HepG2 (cell line): ENCODE results near the gene TPM1. TPM values are rescaled to one million over a fixed set of nuclear protein-coding genes. Genes with fewer than 3 reads are reported as not detected.

Experiments used
- AHDC1 ChIP-seq: sonication (generic); formaldehyde crosslinking; IDR thresholded peaks from 2 replicates; pipeline ENCODE4 v1.5.1; 2020; ENCODE audit warnings: mild to moderate bottlenecking, missing genetic modification reagents, borderline replicate concordance
- ARID3A ChIP-seq: IDR thresholded peaks from 2 replicates; pipeline ENCODE4 v1.6.1; 2012; ENCODE audit warnings: low read depth, low read length, improper control_type of control experiment
- MYC ChIP-seq: sonication (generic); formaldehyde crosslinking; IDR thresholded peaks from 2 replicates; pipeline ENCODE4 v1.9.0; 2021; ENCODE audit warnings: missing genetic modification reagents, borderline replicate concordance
- NFE2L2 ChIP-seq: fragments of 150-350 bp; IDR thresholded peaks from 2 replicates; pipeline ENCODE4 v1.6.1; 2014; ENCODE audit warnings: low read length
- NFIB ChIP-seq: sonication (generic); formaldehyde crosslinking; IDR thresholded peaks from 2 replicates; pipeline ENCODE4 v1.9.0; 2021; ENCODE audit warnings: missing genetic modification reagents, mild to moderate bottlenecking, borderline replicate concordance
- PAF1 ChIP-seq: IDR thresholded peaks from 2 replicates; pipeline ENCODE4 v1.6.1; 2016; ENCODE audit warnings: missing genetic modification reagents, missing compliant biosample characterization
- RFX5 ChIP-seq: IDR thresholded peaks from 2 replicates; pipeline ENCODE4 v1.6.1; 2011; ENCODE audit warnings: low read depth, low read length, improper control_type of control experiment
- SRY ChIP-seq: sonication (generic); formaldehyde crosslinking; IDR thresholded peaks from 2 replicates; pipeline ENCODE4 v1.8.0; 2022; ENCODE audit warnings: mild to moderate bottlenecking, missing genetic modification reagents
- ZBTB1 ChIP-seq: sonication (generic); formaldehyde crosslinking; IDR thresholded peaks from 2 replicates; pipeline ENCODE4 v1.4.0; 2020; ENCODE audit warnings: missing genetic modification reagents, borderline replicate concordance
- ZBTB2 ChIP-seq: sonication (generic); formaldehyde crosslinking; IDR thresholded peaks from 2 replicates; pipeline ENCODE4 v1.8.0; 2022; ENCODE audit warnings: low read depth, missing genetic modification reagents
- ZBTB49 ChIP-seq: sonication (generic); formaldehyde crosslinking; IDR thresholded peaks from 2 replicates; pipeline ENCODE4 v1.4.0; 2020; ENCODE audit warnings: missing genetic modification reagents, borderline replicate concordance
- ZFP1 ChIP-seq: IDR thresholded peaks from 2 replicates; pipeline ENCODE4 v1.6.1; 2016
- ZFP36L2 ChIP-seq: sonication (generic); formaldehyde crosslinking; IDR thresholded peaks from 2 replicates; pipeline ENCODE4 v1.4.0; 2020; ENCODE audit warnings: missing genetic modification reagents
- ZNF253 ChIP-seq: sonication (generic); formaldehyde crosslinking; IDR thresholded peaks from 2 replicates; pipeline ENCODE4 v1.8.0; 2022; ENCODE audit warnings: mild to moderate bottlenecking, missing genetic modification reagents, borderline replicate concordance
- ZNF558 ChIP-seq: sonication (generic); formaldehyde crosslinking; IDR thresholded peaks from 2 replicates; pipeline ENCODE4 v1.9.0; 2022; ENCODE audit warnings: mild to moderate bottlenecking, missing genetic modification reagents, borderline replicate concordance
- ZNF562 ChIP-seq: sonication (generic); formaldehyde crosslinking; IDR thresholded peaks from 2 replicates; pipeline ENCODE4 v1.8.0; 2022; ENCODE audit warnings: missing genetic modification reagents, borderline replicate concordance
- ZNF607 ChIP-seq: sonication (generic); formaldehyde crosslinking; IDR thresholded peaks from 2 replicates; pipeline ENCODE4 v1.5.1; 2020; ENCODE audit warnings: missing genetic modification reagents, mild to moderate bottlenecking, borderline replicate concordance
- ZNF83 ChIP-seq: sonication (generic); formaldehyde crosslinking; IDR thresholded peaks from 2 replicates; pipeline ENCODE4 v1.4.0; 2020; ENCODE audit warnings: missing genetic modification reagents, mild to moderate bottlenecking, borderline replicate concordance
- polyA plus RNA-seq, 8 experiments: library from polyadenylated mRNA; depleted of rRNA in 3 of 8; stranded (reverse) in 7 of 8; unstranded in 1 of 8; fragments of >200 nt; fragmentation: Illumina TruSeq in 4 of 8; extraction: Trizol in 4 of 8; gene quantifications; 2 replicates each; pipeline versions ENCODE4 v1.2.1 to v1.2.3, GENCODE V29; 2011 to 2016; ENCODE audit warnings: low read depth in 4 of 8, missing spikeins in 1 of 8, mixed read lengths in 1 of 8; ENCODE audit not compliant: insufficient read depth in 1 of 8
- total RNA-seq, 5 experiments: library from RNA; depleted of rRNA; stranded (reverse); fragments of >200 nt; fragmentation: Illumina TruSeq; extraction: Trizol; gene quantifications; 2 replicates each; pipeline ENCODE4 v1.2.3, GENCODE V29; 2016; ENCODE audit warnings: low read depth in 1 of 5

Gene TPM1
- total and polyA plus RNA-seq, 2 of the 13 experiments (the other 11 are each of a cell fraction or from before 2014, with no cell fraction given), result 98.9 to 109 TPM

GRCh38 chr15:63048115-63048775, 5.7 kb downstream of the TPM1 start (continued):
- TF ChIP-seq AHDC1 (CRISPR knock-in tag) (peak; percentile 71), ZBTB49 (CRISPR knock-in tag) (no peak), NFE2L2 (no peak), MYC (CRISPR knock-in tag) (peak; percentile 88), ZBTB2 (CRISPR knock-in tag) (peak; percentile 63; the same call in 1 of the 2 replicates), RFX5 (no peak), ZNF562 (no peak), ZFP1 (CRISPR knock-in tag) (no peak; the same call in 1 of the 2 replicates), ZNF558 (CRISPR knock-in tag) (no peak; the same call in 1 of the 2 replicates), ZFP36L2 (CRISPR knock-in tag) (no peak), ARID3A (0 out of 2 replicates have a peak, but pooled peaks have one; percentile 6), PAF1 (CRISPR knock-in tag) (no peak), ZNF607 (CRISPR knock-in tag) (peak; percentile 79; the same call in 1 of the 2 replicates), SRY (no peak; the same call in 1 of the 2 replicates), NFIB (CRISPR knock-in tag) (no peak), ZNF83 (CRISPR knock-in tag) (0 out of 2 replicates have a peak, but pooled peaks have one; percentile 47), ZBTB1 (CRISPR knock-in tag) (no peak), ZNF253 (CRISPR knock-in tag) (peak; percentile 80; the same call in 1 of the 2 replicates)
